ENCODE data around the gene SETX.
"Not testable (repeated sequence)": the region's sequence is repeated elsewhere in the genome, so short reads cannot be mapped to it uniquely, and the experiment has no call there.

GRCh38 chr9:132269704-132270516, 84.9 kb downstream of the SETX start:
- not testable (repeated sequence) for TF ChIP-seq CTCF, POLR2A (IDR thresholded peaks at IDR 0.05)
